ENCODE results near the gene PTPRM. TPM values are rescaled to one million over a fixed set of nuclear protein-coding genes. Genes with fewer than 3 reads are reported as not detected.

PTPRM gene
- total RNA-seq, 1 donor from 2014 or later = 63.2 TPM

DNA sequence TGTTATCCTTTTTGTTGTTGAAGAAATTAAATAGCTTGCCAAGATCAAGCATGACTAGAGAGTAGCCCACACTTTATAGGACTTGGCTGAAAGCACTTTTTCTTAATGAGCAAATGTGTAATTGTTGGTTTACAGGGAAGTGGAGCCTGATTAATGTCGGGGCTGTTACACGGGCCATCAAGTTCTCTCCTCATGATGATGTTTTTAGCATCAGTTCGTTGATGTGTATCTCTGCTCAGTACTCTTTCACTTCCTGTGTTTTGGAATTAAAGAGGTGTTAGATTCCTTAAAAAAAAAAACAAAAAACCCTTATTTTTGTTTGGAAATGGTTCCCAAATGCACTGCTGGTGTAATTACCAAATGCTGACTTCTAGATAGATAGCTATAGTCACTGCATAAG is 114.2 kb downstream of the PTPRM start:
- DNase-seq (ENCODE audit: low read depth) = no peak
- TF ChIP-seq, protein P1, sequence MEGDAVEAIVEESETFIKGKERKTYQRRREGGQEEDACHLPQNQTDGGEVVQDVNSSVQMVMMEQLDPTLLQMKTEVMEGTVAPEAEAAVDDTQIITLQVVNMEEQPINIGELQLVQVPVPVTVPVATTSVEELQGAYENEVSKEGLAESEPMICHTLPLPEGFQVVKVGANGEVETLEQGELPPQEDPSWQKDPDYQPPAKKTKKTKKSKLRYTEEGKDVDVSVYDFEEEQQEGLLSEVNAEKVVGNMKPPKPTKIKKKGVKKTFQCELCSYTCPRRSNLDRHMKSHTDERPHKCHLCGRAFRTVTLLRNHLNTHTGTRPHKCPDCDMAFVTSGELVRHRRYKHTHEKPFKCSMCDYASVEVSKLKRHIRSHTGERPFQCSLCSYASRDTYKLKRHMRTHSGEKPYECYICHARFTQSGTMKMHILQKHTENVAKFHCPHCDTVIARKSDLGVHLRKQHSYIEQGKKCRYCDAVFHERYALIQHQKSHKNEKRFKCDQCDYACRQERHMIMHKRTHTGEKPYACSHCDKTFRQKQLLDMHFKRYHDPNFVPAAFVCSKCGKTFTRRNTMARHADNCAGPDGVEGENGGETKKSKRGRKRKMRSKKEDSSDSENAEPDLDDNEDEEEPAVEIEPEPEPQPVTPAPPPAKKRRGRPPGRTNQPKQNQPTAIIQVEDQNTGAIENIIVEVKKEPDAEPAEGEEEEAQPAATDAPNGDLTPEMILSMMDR (conservative IDR thresholded peaks at IDR 0.05; ENCODE audit: low read depth, low read length) = no peak
- H3K4me3 ChIP-seq (ENCODE audit: low read depth, low read length) = no peak overlapping the region

DNA sequence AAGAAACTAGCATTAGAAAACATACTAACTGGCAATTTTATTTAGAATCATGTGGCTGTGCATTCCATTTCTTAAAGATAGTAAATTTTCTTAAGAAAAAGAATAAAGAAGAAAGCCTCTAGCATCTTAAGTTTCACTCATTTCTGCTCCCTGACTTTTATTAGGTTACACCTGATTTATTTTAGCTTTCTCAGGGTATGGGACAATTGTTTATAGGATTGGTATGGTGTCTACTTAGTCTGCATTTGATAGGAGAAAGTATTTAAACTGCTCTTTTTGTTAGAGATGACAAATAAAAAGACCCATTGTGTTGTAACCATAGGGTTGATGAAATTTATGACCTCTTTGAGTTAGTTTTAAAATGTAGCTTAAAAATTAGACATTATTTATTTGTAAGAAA is 115.2 kb downstream of the PTPRM start:
- DNase-seq (ENCODE audit: low read depth) = no peak
- TF ChIP-seq, protein P1 (conservative IDR thresholded peaks at IDR 0.05; ENCODE audit: low read depth, low read length) = no peak
- H3K4me3 ChIP-seq (ENCODE audit: low read depth, low read length) = no peak overlapping the region

DNA sequence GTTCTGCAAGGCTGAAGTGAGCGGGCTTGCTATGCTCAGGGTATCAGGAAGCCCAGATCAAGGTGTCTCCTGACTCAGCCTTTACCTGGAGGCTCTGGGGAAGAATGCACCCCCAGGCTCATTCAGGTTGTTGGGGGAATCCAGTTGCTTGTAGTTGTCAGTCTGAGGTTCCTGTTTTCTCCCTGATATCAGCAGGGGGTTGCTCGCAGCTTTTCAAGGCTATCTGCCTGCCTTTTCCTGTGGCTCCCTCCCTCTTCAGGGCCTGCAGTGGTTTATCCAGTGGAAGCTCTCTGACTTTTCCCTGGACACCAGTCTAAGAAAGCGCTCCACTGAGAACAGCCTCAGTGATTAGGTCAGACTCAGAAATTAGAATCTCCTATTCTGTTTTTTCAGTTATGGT is 116.6 kb downstream of the PTPRM start:
- no peak for DNase-seq (ENCODE audit: low read depth)
- no peak overlapping the region for H3K4me3 ChIP-seq (ENCODE audit: low read depth, low read length)
- TF ChIP-seq, protein P1 (conservative IDR thresholded peaks at IDR 0.05; ENCODE audit: low read depth, low read length) = no peak

DNA sequence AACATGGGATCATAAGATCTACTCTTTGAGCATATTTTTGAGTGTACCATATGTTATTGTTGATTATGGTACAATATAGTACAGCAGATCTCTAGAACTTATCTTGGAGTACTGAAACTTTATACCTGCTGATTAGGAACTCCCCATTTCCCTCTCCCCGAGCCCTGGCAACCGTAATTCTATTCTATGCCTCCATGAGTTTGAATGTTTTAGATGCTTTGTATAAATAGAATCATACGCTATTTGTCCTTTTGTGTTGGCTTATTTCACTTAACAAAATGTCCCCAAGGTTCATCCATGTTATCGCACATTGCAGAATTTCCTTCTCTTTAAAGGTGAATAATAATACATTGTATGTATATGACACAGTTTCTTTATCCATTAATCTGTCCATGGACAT is 117.2 kb downstream of the PTPRM start:
- TF ChIP-seq, protein P1 (conservative IDR thresholded peaks at IDR 0.05; ENCODE audit: low read depth, low read length) = no peak
- H3K4me3 ChIP-seq (ENCODE audit: low read depth, low read length) = no peak overlapping the region
- DNase-seq (ENCODE audit: low read depth) = no peak

DNA sequence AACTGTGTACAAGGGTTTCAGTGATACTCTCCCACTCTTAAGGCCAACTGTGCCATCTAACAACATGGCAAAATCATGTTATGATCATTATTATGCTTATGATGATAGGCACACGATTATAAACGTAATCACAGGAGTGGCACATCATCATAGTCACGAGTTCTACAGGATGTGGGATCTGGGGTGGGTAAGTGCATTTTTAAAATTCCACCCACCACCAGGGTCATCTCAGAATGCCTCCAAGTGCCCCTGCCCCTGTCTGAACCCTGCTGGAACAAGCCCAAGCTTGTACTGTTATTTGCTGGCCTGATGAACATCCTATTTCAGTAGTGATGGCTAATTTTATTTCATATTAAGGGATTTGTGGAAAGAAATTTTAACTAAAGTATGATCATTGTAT is 117.8 kb downstream of the PTPRM start:
- H3K4me3 ChIP-seq (ENCODE audit: low read depth, low read length) = no peak overlapping the region
- DNase-seq (ENCODE audit: low read depth) = no peak
- TF ChIP-seq, protein P1 (conservative IDR thresholded peaks at IDR 0.05; ENCODE audit: low read depth, low read length) = no peak

DNA sequence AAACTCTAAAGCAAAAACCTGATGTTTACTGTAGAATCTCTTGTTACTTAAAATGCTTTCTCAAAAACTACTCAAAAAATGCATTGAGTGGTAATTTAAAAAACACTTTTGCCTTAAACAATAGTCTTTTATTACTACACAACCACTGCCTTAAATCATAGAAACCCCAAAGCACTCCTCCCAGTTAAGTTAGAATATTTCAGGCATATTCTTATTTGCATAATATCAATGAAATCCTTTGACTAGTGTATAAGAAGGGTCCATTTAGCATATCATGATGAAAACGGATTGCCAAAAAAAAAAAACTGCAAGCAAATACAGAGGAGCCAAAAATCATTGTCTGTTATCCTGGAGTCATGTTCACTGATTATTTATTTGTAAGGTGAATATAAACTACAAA is 119.2 kb downstream of the PTPRM start:
- TF ChIP-seq, protein P1 (conservative IDR thresholded peaks at IDR 0.05; ENCODE audit: low read depth, low read length) = no peak
- no peak for DNase-seq (ENCODE audit: low read depth)
- H3K4me3 ChIP-seq (ENCODE audit: low read depth, low read length) = no peak overlapping the region

DNA sequence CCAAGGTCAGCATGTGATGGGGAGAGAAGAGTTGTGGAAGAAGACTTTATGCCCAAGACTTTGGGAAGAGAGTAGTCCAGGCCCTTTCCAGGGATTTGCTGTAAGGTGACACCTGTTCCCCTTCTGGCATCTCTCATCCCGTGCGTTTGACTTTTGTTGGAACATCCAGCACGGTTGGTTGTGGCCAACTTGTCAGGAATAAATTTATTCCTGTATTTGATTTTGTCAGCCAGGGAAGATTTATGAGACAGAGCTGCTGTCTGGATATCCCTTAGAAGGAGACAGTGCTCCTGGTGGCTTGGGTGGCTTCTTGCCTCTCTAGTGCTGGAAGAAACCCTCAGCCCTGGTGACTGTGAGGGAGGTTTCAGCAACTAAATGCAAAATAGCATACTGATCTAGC is 121.5 kb downstream of the PTPRM start:
- no peak overlapping the region for H3K4me3 ChIP-seq (ENCODE audit: low read depth, low read length)
- TF ChIP-seq, protein P1 (conservative IDR thresholded peaks at IDR 0.05; ENCODE audit: low read depth, low read length) = no peak
- DNase-seq (ENCODE audit: low read depth) = no peak
